ENCODE results near the gene IGFBPL1.

DNA sequence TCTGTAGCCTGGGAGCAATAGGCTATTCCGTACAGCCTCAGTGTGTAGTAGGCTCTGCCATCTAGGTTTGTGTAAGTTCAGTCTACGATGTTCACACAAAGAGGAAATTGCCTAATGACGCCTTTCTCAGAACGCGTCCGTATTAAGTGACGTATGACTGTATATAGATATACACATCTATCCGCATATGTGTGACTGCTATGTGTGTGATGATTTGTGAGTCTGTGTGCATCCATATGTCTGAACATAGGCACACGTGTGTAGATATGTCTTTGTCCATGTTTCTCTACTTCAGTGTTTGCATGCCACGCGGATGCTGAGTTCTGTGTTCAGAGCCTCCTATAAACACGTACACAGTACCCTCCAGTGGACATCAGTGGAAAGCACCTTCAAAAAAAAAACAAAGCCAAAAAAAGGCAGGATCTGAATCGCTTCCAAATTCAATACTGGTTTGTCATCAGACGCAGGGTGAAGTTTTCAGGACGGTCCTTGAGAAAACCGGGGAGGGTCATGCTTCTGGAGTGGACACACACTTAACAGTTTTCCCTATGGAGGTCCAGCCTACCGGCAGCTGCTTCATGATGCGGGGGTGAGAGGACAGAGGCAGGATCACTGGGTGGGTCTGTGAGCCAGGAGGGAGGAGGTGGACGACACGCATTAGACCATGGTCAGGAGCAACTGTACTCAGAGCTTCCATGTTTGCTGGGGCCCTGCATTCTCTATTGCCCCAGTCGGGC is 61.2 kb downstream of the IGFBPL1 start:
- TF ChIP-seq POLR2A (IDR thresholded peaks at IDR 0.05) (no peak), CTCF (IDR thresholded peaks at IDR 0.05 in 8 of 11, conservative IDR thresholded peaks at IDR 0.05 in 3 of 11) (peak in 10 of 11 experiments; percentile 11 to 58 (median 34))

All from spleen (tissue), 7 donors.